ENCODE data around the gene TGFBR3.

DNA sequence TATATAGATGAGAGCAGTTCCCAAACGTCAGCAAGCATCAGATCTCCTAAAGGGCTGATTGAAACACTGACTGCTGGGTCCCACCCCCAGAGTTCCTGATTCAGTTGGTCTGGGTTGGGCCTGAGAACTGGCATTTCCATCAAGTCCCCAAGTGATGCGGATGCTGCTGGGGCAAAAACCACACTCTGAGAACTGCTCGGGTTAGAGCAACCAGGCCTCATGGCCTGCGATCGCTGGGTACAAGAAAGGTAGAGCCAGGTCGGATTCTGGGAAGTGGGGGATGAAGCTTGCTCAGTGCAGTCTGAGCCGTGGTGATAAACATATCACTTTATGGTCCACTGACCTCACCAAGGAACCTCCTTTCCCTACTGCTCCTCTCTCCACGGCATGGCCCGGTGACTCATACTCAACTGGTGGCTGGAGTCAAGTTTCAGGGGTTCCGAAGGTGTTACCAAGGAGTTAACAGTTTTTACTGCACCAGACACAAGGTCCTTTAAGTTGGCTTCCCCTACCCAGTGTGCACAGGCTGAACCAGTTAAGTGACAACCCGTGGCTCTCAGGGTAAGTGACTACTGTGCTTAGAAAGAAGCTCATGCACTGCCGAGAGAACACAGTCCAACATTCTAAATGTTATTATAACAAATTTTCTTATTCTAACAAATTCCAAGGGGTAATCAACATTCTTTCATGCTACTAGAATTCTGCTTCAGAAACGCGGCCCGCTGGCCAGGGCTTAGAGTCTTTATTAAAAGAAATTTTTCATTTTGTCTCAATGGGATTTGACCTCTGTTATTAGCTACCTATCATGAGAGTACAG is 153.5 kb downstream of the TGFBR3 start:
- no peak for TF ChIP-seq CTCF (IDR thresholded peaks at IDR 0.05)
- TF ChIP-seq EP300 (IDR thresholded peaks at IDR 0.05), result no peak
